HEK293 (cell line): ENCODE results near the gene TNFRSF14.
A peak's percentile ranks its signal among the peaks of the same experiment; 100 is the strongest.

Source experiments
- CTCF ChIA-PET: fragments of 350-600 bp; formaldehyde crosslinking; extraction: SDS; loops from one replicate; lab custom pipeline; 2021; ENCODE audit warnings: antibody characterized with exemption; lab: Yijun Ruan, JAX
- POLR2A ChIA-PET: fragments of 300-600 bp; formaldehyde crosslinking; extraction: SDS; loops from one replicate; lab custom pipeline; 2020; ENCODE audit warnings: antibody characterized with exemption, inconsistent platforms; lab: Yijun Ruan, JAX
- H3K27ac ChIP-seq: fragments of 200-500 bp; sonication (Bioruptor generic); 2 replicates; pipeline ENCODE4 v1.5.1; 2014; ENCODE audit warnings: low read depth, low read length, control low read depth, inconsistent platforms; ENCODE audit errors: extremely low read depth
- H3K36me3 ChIP-seq, 2 experiments: fragments of 200-500 bp in 1 of 2; sonication (Bioruptor generic) in 1 of 2; 1 replicate in 1 of 2; 2 replicates in 1 of 2; pipeline ENCODE4 v1.5.1; 2014 to 2017; ENCODE audit warnings: inconsistent platforms in 2 of 2, low read length in 2 of 2; ENCODE audit not compliant: control insufficient read depth in 2 of 2, insufficient read depth in 1 of 2
- H3K4me1 ChIP-seq: fragments of 200-500 bp; sonication (Bioruptor generic); 2 replicates; pipeline ENCODE4 v1.5.1; 2014; ENCODE audit warnings: mild to moderate bottlenecking, low read length, inconsistent platforms; ENCODE audit not compliant: control insufficient read depth, insufficient read depth
- H3K4me3 ChIP-seq: 2 replicates; pipeline ENCODE4 v1.5.1; 2011; ENCODE audit warnings: low read depth, mild to moderate bottlenecking, control low read depth, low read length, moderate library complexity
- H3K9me3 ChIP-seq: fragments of 200-500 bp; sonication (Bioruptor generic); 2 replicates; pipeline ENCODE4 v1.5.1; 2014; ENCODE audit warnings: low read depth, low read length, inconsistent platforms; ENCODE audit not compliant: control insufficient read depth, insufficient read depth
- CTCF ChIP-seq: fragments of 450-650 bp; formaldehyde crosslinking; IDR thresholded peaks from 2 replicates; pipeline ENCODE4 v1.5.1; 2016; ENCODE audit warnings: missing biosample characterization, missing genetic modification characterization
- GLI2 ChIP-seq: fragments of 450-650 bp; formaldehyde crosslinking; IDR thresholded peaks from 2 replicates; pipeline ENCODE4; 2017; ENCODE audit warnings: missing biosample characterization, missing genetic modification characterization, low read depth, borderline replicate concordance
- KLF17 ChIP-seq: fragments of 450-650 bp; formaldehyde crosslinking; IDR thresholded peaks from 2 replicates; pipeline ENCODE4 v1.5.1; 2016; ENCODE audit warnings: missing biosample characterization, missing genetic modification characterization
- KLF8 ChIP-seq: fragments of 450-650 bp; formaldehyde crosslinking; IDR thresholded peaks from 2 replicates; pipeline ENCODE4 v1.5.1; 2016; ENCODE audit warnings: missing biosample characterization, missing genetic modification characterization
- PATZ1 ChIP-seq: fragments of 450-650 bp; formaldehyde crosslinking; IDR thresholded peaks from 2 replicates; pipeline ENCODE4 v1.5.1; 2016; ENCODE audit warnings: missing biosample characterization, missing genetic modification characterization
- SP2 ChIP-seq: fragments of 450-650 bp; formaldehyde crosslinking; IDR thresholded peaks from 2 replicates; pipeline ENCODE4 v1.5.1; 2016; ENCODE audit warnings: missing biosample characterization, missing genetic modification characterization
- SP3 ChIP-seq: fragments of 450-650 bp; formaldehyde crosslinking; IDR thresholded peaks from 2 replicates; pipeline ENCODE4 v1.5.1; 2016; ENCODE audit warnings: missing biosample characterization, missing genetic modification characterization
- TCF7L2 ChIP-seq: IDR thresholded peaks from 2 replicates; pipeline ENCODE4 v1.6.1; 2011; ENCODE audit warnings: low read depth, mild to moderate bottlenecking, inconsistent platforms, low read length, moderate library complexity, borderline replicate concordance
- YY1 ChIP-seq: fragments of 450-650 bp; formaldehyde crosslinking; IDR thresholded peaks from 2 replicates; pipeline ENCODE4 v1.5.1; 2018; ENCODE audit warnings: missing biosample characterization, missing genetic modification characterization
- ZBTB11 ChIP-seq: fragments of 450-650 bp; formaldehyde crosslinking; conservative IDR thresholded peaks from 2 replicates; pipeline ENCODE4 v1.5.1; 2016; ENCODE audit warnings: low read depth, missing biosample characterization, missing genetic modification characterization
- ZBTB20 ChIP-seq: fragments of 450-650 bp; formaldehyde crosslinking; IDR thresholded peaks from 2 replicates; pipeline ENCODE4 v1.5.1; 2016; ENCODE audit warnings: missing biosample characterization, missing genetic modification characterization
- ZBTB44 ChIP-seq: fragments of 450-650 bp; IDR thresholded peaks from 2 replicates; pipeline ENCODE4 v1.5.1; 2018; ENCODE audit warnings: missing biosample characterization, mild to moderate bottlenecking, missing genetic modification characterization
- ZBTB7A ChIP-seq: fragments of 450-650 bp; formaldehyde crosslinking; IDR thresholded peaks from 2 replicates; pipeline ENCODE4 v1.5.1; 2016; ENCODE audit warnings: low read depth, missing biosample characterization, missing genetic modification characterization
- ZNF133 ChIP-seq: fragments of 450-650 bp; formaldehyde crosslinking; IDR thresholded peaks from 2 replicates; pipeline ENCODE4 v1.5.1; 2016; ENCODE audit warnings: missing biosample characterization, missing genetic modification characterization
- ZNF24 ChIP-seq: fragments of 450-650 bp; formaldehyde crosslinking; IDR thresholded peaks from 2 replicates; pipeline ENCODE4 v1.5.1; 2016; ENCODE audit warnings: missing biosample characterization, missing genetic modification characterization
- ZNF335 ChIP-seq: fragments of 450-650 bp; formaldehyde crosslinking; conservative IDR thresholded peaks from 2 replicates; pipeline ENCODE4 v1.5.1; 2016; ENCODE audit warnings: missing biosample characterization, missing genetic modification characterization
- ZNF548 ChIP-seq: fragments of 450-650 bp; formaldehyde crosslinking; IDR thresholded peaks from 2 replicates; pipeline ENCODE4 v1.5.1; 2016; ENCODE audit warnings: missing biosample characterization, missing genetic modification characterization
- ZNF580 ChIP-seq: fragments of 450-650 bp; formaldehyde crosslinking; IDR thresholded peaks from 2 replicates; pipeline ENCODE4 v1.5.1; 2016; ENCODE audit warnings: missing biosample characterization, missing genetic modification characterization
- ZNF677 ChIP-seq: fragments of 450-650 bp; IDR thresholded peaks from 2 replicates; pipeline ENCODE4 v1.5.0; 2018; ENCODE audit warnings: missing biosample characterization, mild to moderate bottlenecking, missing genetic modification characterization, moderate library complexity
- ZNF692 ChIP-seq: fragments of 450-650 bp; formaldehyde crosslinking; IDR thresholded peaks from 2 replicates; pipeline ENCODE4 v1.5.1; 2016; ENCODE audit warnings: missing biosample characterization, missing genetic modification characterization
- ZNF76 ChIP-seq: fragments of 450-650 bp; formaldehyde crosslinking; IDR thresholded peaks from 2 replicates; pipeline ENCODE4; 2016; ENCODE audit warnings: low read depth, missing biosample characterization, missing genetic modification characterization, borderline replicate concordance

Gene TNFRSF14

GRCh38 chr1:2525572-2525919 lies 30.6 kb upstream of the TNFRSF14 start (continued):
- TF ChIP-seq CTCF (peak; percentile 18; the same call in 1 of the 2 replicates), SP2 (no peak), ZNF24 (tag by site-specific recombination) (no peak)

GRCh38 chr1:2525920-2526823 lies 30.0 kb upstream of the TNFRSF14 start, which contains the start of gene PANK4:
Gene PANK4, minus strand, starts transcription at chr1:2526596. Its CDS starts 9 bp downstream, at chr1:2526587.
- Histone ChIP-seq H3K4me3 (peak within 1 kb of the TSS; percentile 90), H3K9me3 (no peaks in the 10 kb centered on the region), H3K4me1 (peaks cover 23% of the 10 kb centered on the region), H3K27ac (peak within 1 kb of the TSS; percentile 81), H3K36me3 (peaks cover 0 to 29% of the 10 kb centered on the region in 2 experiments; a peak in 1 of 3 replicates)
- ChIA-PET POLR2A (interaction anchor here (0.6 to 2.7 kb wide), 17 partner anchors 8 to 970 kb away, joined by 3 to 33 read pairs (median 4); partner anchors contain the start of genes MORN1 and RER1), CTCF (interaction anchor here (1.2 to 3.5 kb wide), 2 partner anchors 21 to 38 kb away, joined by 3 to 20 read pairs; no protein-coding TSS in a partner anchor)
- TF ChIP-seq ZNF580 (tag by site-specific recombination), result no peak
- 0 out of 2 replicates have a peak, but pooled peaks have one; percentile 1 for TF ChIP-seq ZBTB11
- no peak for TF ChIP-seq TCF7L2
- TF ChIP-seq ZBTB44 (tag by site-specific recombination), result 0 out of 2 replicates have a peak, but pooled peaks have one; percentile 14
- TF ChIP-seq ZBTB7A (tag by site-specific recombination), result peak; percentile 78; the same call in 1 of the 2 replicates
- 0 out of 2 replicates have a peak, but pooled peaks have one; percentile 10 for TF ChIP-seq KLF17 (tag by site-specific recombination)
- TF ChIP-seq GLI2 (tag by site-specific recombination), result no peak
- TF ChIP-seq ZNF335, result peak; percentile 96
- peak; percentile 72; the same call in 1 of the 2 replicates for TF ChIP-seq KLF8 (tag by site-specific recombination)
- peak; percentile 59; the same call in 1 of the 2 replicates for TF ChIP-seq ZNF692 (tag by site-specific recombination)
- TF ChIP-seq ZNF133 (tag by site-specific recombination), result no peak
- TF ChIP-seq ZBTB20 (tag by site-specific recombination), result peak; percentile 61; the same call in 1 of the 2 replicates
- TF ChIP-seq PATZ1, result peak; percentile 67
- peak; percentile 100 for TF ChIP-seq ZNF76
- no peak for TF ChIP-seq ZNF677 (tag by site-specific recombination)
- peak; percentile 13; the same call in 1 of the 2 replicates for TF ChIP-seq YY1 (tag by site-specific recombination)
- no peak for TF ChIP-seq ZNF548 (tag by site-specific recombination)
- TF ChIP-seq SP3, result peak; percentile 48
